Stimulated activated CD8-positive, alpha-beta memory T cell treated with anti-CD3 and anti-CD28 coated beads, Interleukin-4, amount 100 ng/mL, for 48 hours (primary cell): ENCODE data around the gene CUX1.
"Not testable (repeated sequence)": the region's sequence is repeated elsewhere in the genome, so short reads cannot be mapped to it uniquely, and the experiment has no call there.

Experiments used
- DNase-seq: peaks from one replicate; pipeline ENCODE4 v3.0.0-alpha.2; 2020

CUX1 gene

DNA sequence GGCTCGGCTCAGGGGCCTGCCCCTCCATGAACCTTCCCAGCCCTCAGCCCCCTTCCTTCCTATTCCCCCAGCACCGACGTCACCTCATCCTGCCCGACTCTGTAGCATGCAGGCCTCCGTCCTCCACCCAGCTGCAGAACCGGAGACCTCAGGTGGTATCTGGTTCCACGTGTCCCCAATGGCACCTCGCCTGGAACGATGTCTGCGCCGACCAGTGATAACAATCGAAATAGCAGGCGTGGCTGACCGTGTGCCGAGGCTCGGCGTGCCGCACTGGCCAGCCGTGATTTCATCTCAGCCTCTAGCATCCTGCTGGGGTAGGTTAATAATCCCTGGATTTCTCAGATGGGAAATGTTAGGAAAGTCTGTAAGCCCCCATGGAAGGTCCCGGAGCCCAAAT is 171.7 kb downstream of the CUX1 start:
- no peak for DNase-seq

DNA sequence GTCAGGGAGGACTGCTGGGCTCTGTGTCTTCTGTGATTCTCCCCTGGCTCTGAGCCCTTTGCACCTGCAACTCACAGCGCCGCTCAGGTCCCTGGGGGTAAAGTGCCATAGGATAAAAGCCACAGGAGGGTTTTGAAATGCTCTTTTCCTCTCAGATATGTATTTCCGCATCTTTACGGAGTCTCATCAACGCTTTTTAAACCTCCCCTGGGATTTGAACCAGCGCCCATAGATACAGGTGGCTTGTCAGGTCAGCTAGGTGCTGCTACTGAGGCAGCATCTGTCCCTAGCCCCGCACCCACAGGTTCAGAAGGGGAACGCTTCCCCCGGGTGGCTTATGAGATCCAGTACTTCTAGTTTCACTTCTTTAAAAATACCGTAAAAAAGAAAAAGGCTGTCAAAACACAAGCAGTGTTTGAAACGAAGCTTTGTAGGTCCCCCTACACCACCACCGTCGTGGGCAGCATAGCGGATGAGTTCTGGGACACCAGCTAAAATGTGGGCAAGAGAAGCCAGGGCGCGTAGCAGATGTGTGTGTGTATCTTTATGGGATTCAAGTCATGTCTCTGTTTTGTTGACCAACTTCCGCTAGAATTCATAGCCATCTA is 173.5 kb downstream of the CUX1 start:
- DNase-seq, result peak; percentile 24

DNA sequence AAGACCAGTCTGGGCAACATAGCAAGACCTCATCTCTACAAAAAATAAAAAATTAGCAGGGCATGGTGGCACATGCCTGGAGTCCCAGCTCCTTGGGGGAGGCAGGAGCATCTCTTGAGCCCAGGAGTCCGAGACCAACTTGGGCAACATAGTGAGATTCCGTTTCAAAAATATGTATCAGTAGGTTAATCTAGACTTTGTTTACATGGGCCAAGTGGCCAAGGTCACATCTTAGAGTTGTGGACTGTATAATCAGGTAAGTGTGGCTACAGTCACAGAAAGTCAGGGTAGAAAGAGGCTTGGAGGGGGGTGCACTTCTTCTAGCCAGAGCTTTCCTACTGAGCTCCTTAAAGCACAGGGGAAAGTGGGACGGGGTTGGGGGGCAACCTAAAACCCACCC is 174.4 kb downstream of the CUX1 start:
- DNase-seq, result no peak

DNA sequence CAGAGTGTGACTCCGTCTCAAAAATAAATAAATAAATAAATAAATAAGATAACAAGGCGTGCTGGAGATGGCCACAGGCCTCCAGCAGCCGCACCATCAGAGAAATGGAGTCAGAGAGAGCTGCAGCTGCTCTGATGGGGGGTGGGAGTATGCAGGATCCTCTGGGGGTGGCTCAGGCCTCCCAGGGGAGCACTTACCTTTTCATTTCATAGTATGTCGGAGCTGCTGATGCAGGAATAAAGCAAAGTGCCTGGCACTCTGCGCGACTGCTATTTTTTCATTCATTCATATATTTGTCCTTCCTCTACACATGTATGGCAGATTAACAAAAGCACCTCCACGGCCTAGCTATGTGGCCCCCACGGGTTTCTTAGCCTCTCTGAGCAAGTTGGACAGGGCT is 175.9 kb downstream of the CUX1 start:
- DNase-seq, result no peak

DNA sequence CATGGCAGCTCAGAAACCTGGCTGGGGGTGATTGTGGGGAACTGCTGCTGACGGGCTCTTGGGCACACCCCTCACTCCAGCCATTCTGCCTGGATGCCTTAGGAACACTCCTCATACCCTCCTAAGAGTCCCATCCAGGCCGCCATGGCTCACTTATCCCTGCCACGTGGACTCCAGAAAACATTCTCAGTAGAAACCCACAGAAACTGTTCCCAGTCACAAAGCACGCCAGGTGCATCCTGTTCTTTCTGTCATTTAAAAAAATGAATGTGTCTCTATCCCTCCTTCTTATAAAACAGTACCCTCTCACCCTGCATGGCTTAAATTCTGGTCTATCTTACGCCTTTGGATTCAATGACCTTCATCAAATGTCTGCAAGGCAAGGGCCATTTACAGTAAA is 177.7 kb downstream of the CUX1 start:
- no peak for DNase-seq

DNA sequence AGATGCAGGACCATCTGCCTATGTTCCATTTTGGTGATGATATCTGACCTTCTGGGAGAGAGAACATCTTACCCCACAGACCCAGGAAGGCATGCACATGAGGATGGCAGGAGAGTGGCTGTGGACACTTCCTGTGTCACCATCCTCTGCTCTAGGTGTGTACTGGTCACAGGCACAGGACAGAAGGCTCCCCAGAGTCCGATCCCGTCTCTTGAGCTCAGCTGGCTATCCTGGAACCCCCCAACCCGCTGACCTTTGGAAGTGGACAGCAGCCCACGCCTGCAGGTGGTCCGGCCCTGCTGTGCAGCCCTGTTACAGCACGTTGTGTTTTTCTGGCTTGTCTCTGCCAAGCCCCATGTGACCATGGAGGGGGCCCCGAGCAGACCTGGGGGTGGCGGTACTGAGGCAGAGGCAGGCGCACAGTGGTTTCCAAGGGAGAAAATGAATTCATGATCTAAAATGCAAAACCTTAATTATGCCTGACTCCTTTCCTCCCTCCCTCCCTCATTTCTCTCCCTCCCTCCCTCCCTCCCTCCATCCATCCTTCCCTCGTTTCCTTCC is 178.8 kb downstream of the CUX1 start:
- DNase-seq, result no peak

DNA sequence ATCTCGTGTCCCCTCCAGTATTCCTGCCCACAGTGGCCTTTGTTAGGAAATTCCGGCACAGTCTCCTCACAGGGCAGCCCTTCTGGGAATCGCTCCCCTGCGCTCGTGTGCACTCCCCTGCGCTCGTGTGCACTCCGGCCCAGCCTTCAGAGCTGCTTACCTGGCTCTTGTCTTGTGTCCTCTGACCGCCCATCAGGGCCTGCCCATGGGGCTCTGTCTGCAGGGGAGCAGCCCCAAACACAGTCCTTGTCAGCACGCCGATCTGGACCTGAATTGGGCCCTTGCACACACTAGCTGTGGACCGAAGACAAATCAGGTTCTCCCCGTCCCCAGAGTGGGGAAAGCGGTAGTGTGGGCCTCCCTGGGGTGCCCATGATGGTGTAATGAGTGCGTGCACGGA is 179.4 kb downstream of the CUX1 start:
- no peak for DNase-seq

DNA sequence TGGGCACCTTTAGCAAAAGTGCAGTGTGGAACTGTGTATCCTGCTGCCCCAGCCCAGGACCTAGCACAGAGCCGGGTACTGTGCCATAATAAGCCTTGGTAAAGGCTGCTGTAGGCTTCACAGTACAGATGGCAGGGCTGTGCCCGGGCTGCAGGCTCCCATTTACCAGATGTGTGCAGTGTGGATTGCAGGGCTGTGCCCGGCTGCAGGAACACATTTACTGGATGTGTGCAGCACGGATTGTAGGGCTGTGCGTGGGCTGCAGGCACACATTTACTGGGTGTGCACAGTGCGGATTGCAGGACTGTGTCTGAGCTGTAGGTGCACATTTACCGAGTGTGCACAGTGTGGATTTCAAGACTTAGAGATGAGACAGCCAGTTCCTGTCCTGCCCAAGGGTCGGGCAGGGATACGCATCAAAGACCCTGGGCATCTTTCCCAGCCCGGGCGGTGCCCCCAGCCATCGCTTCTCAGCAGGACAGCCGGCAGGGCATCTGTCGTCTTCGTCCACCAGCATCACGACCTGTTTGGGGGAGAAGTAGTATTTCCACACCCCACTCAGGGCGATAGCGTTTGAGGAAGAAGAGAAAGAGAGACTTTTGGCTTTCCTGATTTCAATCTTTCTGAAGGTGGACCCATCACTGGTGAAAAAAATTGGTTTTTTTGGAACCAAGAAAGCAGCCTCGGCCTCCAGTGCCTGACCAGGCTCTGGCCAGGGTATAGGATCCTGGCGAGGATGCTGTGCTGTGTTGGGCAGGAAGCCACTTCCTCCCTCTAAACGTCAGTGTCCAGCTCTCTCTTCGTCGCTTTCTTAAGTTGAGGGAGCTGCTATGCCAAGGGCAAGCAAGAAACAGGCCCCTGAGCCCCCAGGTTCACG is 180.8 kb downstream of the CUX1 start:
- DNase-seq, result no peak

DNA sequence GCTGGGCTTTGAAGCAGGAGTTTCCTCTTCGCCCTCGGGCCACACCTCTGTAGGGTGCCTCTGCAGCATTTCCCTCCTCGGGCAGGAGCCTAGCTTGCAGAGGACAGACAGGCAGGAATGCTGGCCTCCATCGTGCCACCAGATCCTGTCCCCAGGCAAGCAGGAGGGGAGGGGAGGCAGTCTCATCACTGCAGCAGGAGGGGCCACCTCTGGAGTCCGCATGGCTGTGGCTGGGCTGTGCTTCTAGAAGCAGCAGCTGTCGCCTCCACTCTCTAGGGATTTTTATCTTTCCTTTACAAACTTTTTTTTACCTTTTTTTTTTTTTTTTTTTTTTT is 181.4 kb downstream of the CUX1 start:
- DNase-seq, result no peak

DNA sequence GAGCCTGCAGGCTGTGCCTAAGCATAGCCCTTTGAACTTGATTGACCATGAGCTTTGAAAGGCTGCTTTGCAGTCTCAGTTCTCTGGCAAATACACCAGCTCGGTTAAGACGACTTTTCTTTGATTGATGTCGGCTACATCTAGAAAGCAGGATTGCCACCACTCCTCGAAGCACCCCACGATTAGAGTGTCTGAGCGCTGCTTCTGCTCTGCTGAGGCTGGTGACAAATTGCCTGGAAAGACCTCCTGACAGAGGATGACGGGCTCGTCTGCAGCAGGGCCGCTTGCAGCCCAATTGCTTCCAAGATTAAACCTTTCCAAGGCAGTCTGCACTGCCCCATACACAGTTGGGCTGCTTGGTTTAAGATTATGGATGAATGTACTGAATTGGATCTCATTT is 182.0 kb downstream of the CUX1 start:
- DNase-seq, result no peak

DNA sequence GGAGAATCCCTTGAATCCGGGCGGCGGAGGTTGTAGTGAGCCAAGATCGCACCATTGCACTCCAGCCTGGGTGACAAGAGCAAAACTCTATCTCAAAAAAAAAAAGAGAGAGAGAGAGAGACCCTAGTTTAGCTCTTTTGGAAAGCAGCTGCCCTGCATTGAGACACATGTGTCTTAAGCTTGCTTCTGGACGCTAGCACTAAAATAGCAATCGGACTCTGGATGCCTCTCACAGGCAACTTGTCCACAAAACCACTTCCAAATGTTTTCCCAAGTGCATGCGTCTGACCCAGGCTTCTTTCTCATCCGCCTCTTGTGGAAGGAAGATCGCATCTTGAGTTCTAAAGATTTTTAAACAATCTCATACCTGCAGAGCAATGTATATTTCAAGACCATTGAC is 182.7 kb downstream of the CUX1 start:
- DNase-seq, result no peak

DNA sequence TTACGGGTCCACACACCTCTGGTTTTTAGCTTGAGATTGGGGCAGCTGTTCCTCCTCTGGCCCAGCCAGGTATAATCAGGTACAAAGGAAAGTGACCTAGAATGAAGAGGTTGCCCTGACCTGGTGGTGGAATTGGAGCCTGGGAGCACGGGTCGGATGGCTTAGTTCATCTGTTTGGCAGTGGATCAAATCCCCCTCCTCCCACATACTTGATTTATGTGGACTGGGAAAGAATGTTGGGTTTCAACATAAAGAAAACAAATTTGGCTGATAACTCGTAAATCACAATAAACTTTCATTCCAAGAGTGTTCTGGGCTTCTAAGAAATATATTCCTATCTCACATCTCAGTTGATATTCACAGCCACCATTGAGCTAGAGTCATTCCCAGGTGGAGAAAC is 186.8 kb downstream of the CUX1 start:
- no peak for DNase-seq

DNA sequence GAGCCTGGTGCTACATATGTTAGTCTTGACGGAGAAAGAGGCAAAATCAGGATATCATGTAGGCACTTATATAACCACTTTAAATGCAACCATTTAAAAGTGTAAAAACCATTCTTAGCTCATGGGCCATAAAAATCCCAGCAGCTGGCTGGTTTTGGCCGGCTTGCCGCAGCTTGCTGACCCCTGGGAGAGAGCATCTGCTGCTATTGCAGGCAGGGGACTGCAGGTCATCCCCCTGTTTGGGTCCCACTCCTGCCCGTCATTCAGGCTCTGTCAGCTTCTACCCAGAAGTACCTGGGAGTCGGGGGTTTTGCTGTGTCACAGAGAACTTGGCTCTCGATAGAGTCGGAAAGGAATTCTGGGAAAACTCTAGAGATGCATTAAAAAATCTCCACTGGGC is 187.4 kb downstream of the CUX1 start:
- no peak for DNase-seq

DNA sequence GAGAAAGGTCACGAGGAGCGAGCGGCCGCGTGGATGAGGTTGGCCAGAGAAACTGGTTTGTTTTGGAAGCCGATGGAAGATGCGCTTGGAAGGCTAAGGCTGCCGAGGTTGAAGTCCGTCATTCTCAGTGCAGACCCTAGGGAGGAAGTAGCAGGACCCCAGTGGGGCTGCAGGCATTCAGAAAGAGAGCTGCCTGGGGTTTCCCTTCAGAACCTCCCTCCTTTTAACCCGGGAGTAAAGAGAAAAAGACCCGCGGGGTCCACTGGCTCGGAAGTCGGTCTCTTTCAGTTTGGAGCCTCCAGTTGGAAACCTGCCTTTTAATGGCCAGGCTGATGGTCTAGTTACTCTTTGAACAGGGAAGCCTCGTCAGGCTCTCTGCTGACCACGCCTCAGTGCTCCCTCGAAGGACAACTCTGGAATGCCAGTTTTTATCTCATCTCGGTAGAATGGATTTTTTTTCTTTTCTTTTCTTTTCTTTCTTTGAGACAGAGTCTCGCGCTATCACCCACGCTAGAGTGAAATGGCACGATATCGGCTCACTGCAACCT is 188.6 kb downstream of the CUX1 start:
- no peak for DNase-seq

DNA sequence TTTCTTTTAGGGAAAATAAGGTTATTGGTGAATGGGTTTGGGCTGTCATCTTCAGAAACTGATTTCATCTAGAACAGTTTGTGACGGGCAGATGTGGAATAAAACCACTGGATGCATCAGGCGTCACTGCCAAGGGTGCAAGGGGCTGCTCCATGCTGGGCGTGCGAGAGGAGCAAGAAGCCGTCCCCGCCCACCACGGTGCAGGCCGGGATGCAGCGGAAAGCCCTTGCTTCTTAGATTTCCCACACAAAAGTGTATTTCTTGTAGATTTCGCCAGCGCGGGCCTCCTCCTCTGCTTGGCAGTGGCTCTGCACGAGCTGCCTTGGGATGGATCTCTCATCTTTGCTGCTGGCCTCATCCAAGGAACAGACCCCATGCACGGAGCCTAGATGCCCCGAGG is 189.3 kb downstream of the CUX1 start:
- no peak for DNase-seq

DNA sequence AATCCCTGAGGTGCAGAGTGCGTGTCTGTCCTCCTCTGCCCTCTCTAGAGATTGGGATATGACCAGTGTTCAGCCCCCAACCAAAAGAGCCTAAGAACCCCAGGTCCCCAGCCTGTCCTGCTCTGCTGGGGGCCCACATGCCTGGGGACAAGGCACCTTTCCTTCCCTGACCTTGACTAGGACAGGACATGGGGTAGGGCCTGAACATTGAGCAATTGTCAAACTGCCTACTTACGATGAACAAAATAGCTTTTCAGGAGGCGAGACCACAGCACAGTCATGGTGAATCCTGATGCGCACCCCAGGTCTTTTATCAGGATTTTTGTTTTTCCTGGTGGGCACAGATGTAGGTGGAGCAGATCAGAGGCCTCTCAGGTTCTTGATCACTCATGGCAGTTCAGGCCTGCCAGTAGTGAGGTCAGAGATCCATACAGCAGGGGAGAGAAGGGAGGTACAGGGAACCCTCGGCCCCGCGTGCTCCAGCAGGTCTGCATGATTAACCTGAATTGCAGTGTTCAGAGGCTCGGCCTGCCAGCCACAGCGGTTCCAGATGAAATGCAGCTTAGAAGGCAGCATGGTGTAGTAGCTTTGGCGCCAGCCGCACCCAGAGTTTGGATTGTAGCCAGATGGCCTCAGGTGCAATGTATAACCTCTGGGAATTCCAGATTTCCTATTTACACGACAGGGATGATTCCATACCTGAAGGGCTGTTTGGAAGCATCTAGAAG is 191.3 kb downstream of the CUX1 start:
- DNase-seq, result no peak

DNA sequence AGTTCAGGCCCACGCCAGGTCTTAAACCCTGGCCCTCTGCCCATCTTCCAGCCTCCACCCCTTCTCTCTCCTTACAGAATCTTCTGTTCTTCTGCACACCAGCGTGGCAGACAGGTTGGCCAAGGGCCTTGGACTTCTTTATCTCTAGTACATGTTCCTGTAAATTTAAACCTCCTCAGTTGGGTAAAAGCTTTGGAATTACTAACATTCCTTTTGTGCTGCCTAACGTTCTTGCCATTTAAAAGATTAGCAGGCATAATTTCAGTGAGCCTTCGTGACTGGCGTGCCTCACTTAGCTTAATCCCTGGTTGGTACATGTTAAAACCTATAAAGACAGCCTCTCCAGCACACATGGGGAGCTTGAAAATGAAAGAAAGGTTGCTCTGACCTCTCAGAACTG is 192.2 kb downstream of the CUX1 start:
- no peak for DNase-seq

DNA sequence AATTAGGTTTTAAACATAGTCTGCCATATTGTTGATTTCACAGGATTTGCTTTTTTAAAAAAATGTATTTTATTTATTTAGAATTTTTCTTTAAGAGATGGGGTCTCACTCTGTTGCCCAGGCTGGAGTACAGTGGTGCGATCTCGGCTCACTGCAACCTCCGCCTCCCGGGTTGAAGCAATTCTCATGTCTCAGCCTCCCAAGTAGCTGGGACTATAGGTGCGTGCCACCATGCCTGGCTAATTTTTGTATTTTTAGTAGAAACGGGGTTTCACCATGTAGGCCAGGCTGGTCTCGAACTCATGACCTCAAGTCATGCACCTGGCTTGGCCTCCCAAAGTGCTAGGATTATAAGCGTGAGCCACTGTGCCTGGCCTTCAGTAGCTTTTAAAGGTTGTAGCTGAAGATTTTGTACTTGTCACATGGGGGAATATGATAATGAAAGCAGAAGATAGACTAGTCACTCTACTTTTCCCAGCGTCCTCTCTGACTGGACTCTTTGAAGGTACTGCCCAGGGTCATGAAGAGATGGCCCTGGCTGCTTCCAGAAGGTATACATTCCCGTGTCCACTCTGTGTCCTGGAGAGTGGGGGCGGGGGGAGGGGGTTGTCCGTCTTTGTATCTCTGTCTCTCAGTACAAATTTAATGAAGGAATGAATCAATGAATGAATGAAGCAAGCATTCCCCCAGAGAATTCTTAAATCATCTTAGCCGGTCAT is 194.8 kb downstream of the CUX1 start:
- DNase-seq, result not testable (repeated sequence)

DNA sequence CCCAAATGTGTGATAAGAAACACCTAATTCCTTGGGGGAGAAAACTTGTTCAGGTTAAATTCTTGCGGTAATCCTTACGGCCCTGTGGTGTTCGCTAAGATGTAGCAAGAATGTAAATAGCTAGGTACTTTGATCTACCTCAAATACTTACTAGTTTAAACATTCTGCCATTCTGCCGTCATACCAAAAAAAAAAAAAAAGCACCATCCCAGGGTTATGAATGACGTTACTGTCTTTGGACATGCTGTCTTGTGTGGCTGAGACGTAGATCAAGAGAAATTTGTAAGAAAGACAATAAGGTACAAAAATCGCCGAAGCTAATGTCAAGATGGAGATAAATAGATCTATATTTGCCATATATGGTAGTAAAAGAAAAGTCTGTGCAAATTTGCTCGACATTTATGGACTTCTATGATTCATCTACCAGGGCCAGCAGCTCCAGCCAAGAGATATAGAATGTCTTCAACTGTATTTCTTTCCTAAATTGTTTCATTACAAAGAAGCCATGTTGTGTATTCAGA is 195.6 kb downstream of the CUX1 start:
- no peak for DNase-seq

DNA sequence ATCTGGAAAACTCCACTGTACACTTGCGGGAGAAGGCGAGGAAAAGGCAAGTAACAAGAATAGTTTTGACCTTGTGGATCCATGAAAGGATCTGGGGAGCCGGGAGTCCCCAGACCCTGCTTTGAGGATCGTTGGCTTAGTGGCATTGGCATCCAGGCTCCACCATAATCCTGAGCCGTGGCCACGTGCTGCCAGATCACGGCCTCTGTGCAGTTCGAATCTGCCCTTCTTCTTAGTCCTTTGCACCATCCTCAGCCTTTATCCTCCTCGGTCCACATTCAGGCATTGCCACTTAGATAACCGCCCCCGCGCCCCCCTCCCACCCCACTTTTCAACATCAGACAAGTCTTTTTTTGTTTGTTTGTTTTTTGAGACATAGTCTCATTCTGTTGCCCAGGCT is 201.4 kb downstream of the CUX1 start:
- no peak for DNase-seq

DNA sequence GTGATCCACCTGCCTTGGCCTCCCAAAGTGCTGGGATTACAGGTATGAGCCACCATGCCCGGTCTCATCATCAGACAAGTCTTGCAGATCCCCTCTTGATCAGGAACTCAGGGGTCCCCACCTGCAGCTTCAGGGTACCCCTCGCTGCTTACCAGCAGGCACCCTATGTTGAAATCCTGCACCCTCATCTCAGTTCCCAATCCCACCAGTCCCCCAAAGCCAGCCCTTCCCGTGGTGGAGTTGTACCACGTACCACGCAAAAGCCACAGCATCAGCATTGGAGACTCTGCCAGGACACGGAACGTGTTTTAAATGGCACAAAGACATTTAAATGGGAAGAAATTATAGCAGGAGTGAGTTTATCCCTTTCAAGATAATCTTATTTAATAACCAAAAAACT is 202.0 kb downstream of the CUX1 start:
- no peak for DNase-seq

DNA sequence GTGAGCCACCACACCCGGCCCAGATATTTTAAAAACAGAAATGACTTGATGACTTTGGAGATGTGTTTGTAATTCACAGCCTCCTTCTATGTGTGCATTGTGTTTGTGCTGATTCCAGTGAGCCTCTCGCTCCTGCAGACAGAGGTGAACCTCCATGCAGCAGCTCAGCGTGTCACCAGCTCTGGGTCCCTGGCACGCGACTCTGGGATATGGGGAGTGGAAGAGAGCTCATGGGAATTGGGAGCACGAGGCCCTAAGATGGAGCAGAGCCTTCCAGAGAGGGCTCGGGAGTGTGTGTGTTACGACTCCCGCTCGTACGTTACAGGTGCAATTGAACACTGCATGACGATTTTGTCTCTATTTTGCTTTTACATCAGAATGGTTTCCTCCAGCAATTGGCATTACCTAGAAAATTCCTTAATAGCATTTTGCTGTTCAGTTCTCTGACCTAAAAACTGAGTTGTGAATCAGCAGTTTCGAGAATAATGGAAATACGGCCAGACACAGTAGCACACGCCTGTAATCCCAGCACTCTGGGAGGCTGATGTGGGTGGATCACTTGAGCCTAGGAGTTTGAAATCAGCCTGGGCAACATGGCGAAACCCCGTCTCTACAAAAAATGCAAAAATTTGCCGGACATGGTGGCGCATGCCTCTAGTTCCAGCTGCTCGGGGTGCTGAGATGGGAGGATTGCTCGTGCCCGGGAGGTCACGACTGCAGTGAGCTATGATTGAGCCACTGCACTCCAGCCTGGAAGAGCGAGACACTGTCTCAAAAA is 204.6 kb downstream of the CUX1 start:
- no peak for DNase-seq
